T-helper 17 cell (primary cell): Measurements from ENCODE around the gene PACRG. TPM values are rescaled to one million over a fixed set of nuclear protein-coding genes. Genes with fewer than 3 reads are reported as not detected.
"Not testable (repeated sequence)": the region's sequence is repeated elsewhere in the genome, so short reads cannot be mapped to it uniquely, and the experiment has no call there.

Experiments
- ATAC-seq: fragments of 150-1000 bp; cut with Tn5 transposase; 2 replicates; pipeline ENCODE4 v1.10.0; 2021; ENCODE audit warnings: mild to moderate bottlenecking, moderate library complexity
- DNase-seq, 3 donors: peaks; one replicate each; pipeline versions ENCODE4 v3.0.0 to v3.0.0-alpha.2; 2020 to 2021
- H3K9me3 ChIP-seq: one replicate; pipeline ENCODE4 v1.7.0; 2013; ENCODE audit warnings: low read length, mild to moderate bottlenecking; ENCODE audit not compliant: control insufficient read depth, poor library complexity, severe bottlenecking
- H3K27ac Mint-ChIP-seq: one replicate; pipeline ENCODE4 v1.8.0; 2022; ENCODE audit warnings: mild to moderate bottlenecking, moderate library complexity, mixed read lengths
- H3K27me3 Mint-ChIP-seq: one replicate; pipeline ENCODE4 v1.8.0; 2022; ENCODE audit warnings: mixed read lengths
- H3K36me3 Mint-ChIP-seq: one replicate; pipeline ENCODE4 v1.8.0; 2022; ENCODE audit warnings: low read depth, mixed read lengths
- H3K4me1 Mint-ChIP-seq: one replicate; pipeline ENCODE4 v1.8.0; 2022; ENCODE audit warnings: mild to moderate bottlenecking, mixed read lengths
- H3K4me3 Mint-ChIP-seq: one replicate; pipeline ENCODE4 v1.8.0; 2022; ENCODE audit warnings: mild to moderate bottlenecking, moderate library complexity, mixed read lengths
- total RNA-seq, 4 donors: library from RNA in 2 of 4; stranded (reverse) in 2 of 4; gene quantifications; one replicate each; pipeline ENCODE4 v1.2.3 and lab custom pipeline; 2022 to 2026

PACRG gene
- total RNA-seq, 2 donors from 2014 or later: 1.6 to 2.0 TPM

- not testable (repeated sequence) for H3K27ac Mint-ChIP-seq, H3K4me3 Mint-ChIP-seq, H3K36me3 Mint-ChIP-seq, DNase-seq, ATAC-seq, H3K9me3 ChIP-seq, H3K4me1 Mint-ChIP-seq
- peaks cover 47% of the 10 kb centered on the region for H3K27me3 Mint-ChIP-seq
These were observed 589.2 kb downstream of the PACRG start for GRCh38 chr6:163316866-163317495.

GRCh38 chr6:163318071-163318786 is 590.5 kb downstream of the PACRG start:
- H3K4me3 Mint-ChIP-seq: no peak overlapping the region
- H3K36me3 Mint-ChIP-seq: no peaks in the 10 kb centered on the region
- no peaks in the 10 kb centered on the region for H3K9me3 ChIP-seq
- ATAC-seq (no peak), DNase-seq (no peak)
- H3K4me1 Mint-ChIP-seq: peaks cover 5% of the 10 kb centered on the region
- peaks cover 50% of the 10 kb centered on the region for H3K27me3 Mint-ChIP-seq
- no peak overlapping the region for H3K27ac Mint-ChIP-seq

- H3K9me3 ChIP-seq: no peaks in the 10 kb centered on the region
- Mint-ChIP-seq H3K27me3 (peaks cover 49% of the 10 kb centered on the region), H3K27ac (no peak overlapping the region), H3K4me3 (no peak overlapping the region), H3K4me1 (peaks cover 5% of the 10 kb centered on the region), H3K36me3 (no peaks in the 10 kb centered on the region)
- DNase-seq (no peak), ATAC-seq (no peak)
These were observed 592.0 kb downstream of the PACRG start for GRCh38 chr6:163319609-163320366.

DNA sequence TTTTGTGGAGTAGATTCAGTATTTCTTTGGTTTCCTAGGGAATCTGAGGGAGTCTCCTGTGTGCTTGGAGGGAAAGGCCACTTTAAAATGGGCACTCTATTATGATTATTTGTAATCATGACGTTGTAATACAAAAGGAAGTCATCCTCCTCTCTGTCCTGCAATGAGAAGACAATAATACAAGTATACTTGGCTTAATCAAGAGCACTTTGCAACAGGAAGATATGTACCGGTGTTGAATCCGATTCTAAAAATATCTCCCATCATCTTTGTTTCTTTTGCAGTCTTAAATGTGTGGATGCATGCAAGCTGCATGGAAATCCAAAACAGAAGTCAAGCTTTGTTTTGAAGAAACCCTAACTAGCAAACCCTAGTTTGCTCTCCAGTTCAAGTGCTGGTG is 592.6 kb downstream of the PACRG start:
- no peaks in the 10 kb centered on the region for H3K36me3 Mint-ChIP-seq
- ATAC-seq: no peak

DNA sequence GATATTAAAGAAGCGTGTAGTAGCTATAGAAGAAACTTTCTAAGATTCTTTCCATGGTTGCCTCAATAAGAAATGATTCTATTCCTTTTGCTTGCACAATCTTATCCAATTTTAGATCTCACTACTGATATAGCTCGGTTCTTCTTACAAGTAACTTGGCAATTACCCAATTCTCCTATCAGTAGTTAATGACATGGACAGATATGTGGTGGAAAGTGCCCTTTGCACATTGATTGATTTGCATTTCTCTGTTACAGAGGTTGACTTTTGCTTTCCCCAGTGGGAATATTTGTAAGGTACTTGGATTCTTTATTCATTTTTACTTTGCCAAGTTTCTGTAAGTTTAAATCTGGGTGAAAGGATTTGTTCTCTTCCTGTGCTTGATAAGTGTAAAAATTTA is 593.0 kb downstream of the PACRG start:
- Mint-ChIP-seq H3K27me3 (peaks cover 45% of the 10 kb centered on the region), H3K4me1 (peaks cover 5% of the 10 kb centered on the region), H3K4me3 (no peak overlapping the region), H3K36me3 (no peaks in the 10 kb centered on the region), H3K27ac (no peak overlapping the region)
- no peak for ATAC-seq
- H3K9me3 ChIP-seq: no peaks in the 10 kb centered on the region
- DNase-seq: no peak

More for the DNA sequence above, 592.6 kb downstream of the PACRG start:
- H3K4me1 Mint-ChIP-seq: peaks cover 5% of the 10 kb centered on the region
- no peaks in the 10 kb centered on the region for H3K9me3 ChIP-seq
- no peak overlapping the region for H3K4me3 Mint-ChIP-seq
- DNase-seq: no peak
- H3K27me3 Mint-ChIP-seq: peaks cover 49% of the 10 kb centered on the region
- no peak overlapping the region for H3K27ac Mint-ChIP-seq

GRCh38 chr6:163321717-163322116 is 593.9 kb downstream of the PACRG start:
- Mint-ChIP-seq H3K4me3 (no peak overlapping the region), H3K27me3 (peaks cover 42% of the 10 kb centered on the region), H3K27ac (no peak overlapping the region), H3K36me3 (no peaks in the 10 kb centered on the region), H3K4me1 (peaks cover 5% of the 10 kb centered on the region)
- no peaks in the 10 kb centered on the region for H3K9me3 ChIP-seq
- DNase-seq (no peak), ATAC-seq (no peak)

GRCh38 chr6:163323274-163323673 is 595.5 kb downstream of the PACRG start:
- no peaks in the 10 kb centered on the region for H3K9me3 ChIP-seq
- peaks cover 5% of the 10 kb centered on the region for H3K4me1 Mint-ChIP-seq
- no peak overlapping the region for H3K4me3 Mint-ChIP-seq
- ATAC-seq: no peak
- no peaks in the 10 kb centered on the region for H3K36me3 Mint-ChIP-seq
- no peak overlapping the region for H3K27ac Mint-ChIP-seq
- no peak for DNase-seq
- H3K27me3 Mint-ChIP-seq: peaks cover 40% of the 10 kb centered on the region

GRCh38 chr6:163323705-163324104 is 595.9 kb downstream of the PACRG start:
- no peak overlapping the region for H3K4me3 Mint-ChIP-seq
- peaks cover 35% of the 10 kb centered on the region for H3K27me3 Mint-ChIP-seq
- DNase-seq (no peak), ATAC-seq (no peak)
- no peak overlapping the region for H3K27ac Mint-ChIP-seq
- H3K4me1 Mint-ChIP-seq: peaks cover 5% of the 10 kb centered on the region
- H3K36me3 Mint-ChIP-seq: no peaks in the 10 kb centered on the region
- H3K9me3 ChIP-seq: no peaks in the 10 kb centered on the region

GRCh38 chr6:163324326-163324687 is 596.5 kb downstream of the PACRG start:
- Mint-ChIP-seq H3K36me3 (no peaks in the 10 kb centered on the region), H3K27me3 (peaks cover 32% of the 10 kb centered on the region), H3K4me1 (peaks cover 5% of the 10 kb centered on the region), H3K27ac (no peak overlapping the region), H3K4me3 (no peak overlapping the region)
- DNase-seq (no peak), ATAC-seq (no peak)
- H3K9me3 ChIP-seq: no peaks in the 10 kb centered on the region

GRCh38 chr6:163324688-163325389 is 597.1 kb downstream of the PACRG start:
- H3K9me3 ChIP-seq: no peaks in the 10 kb centered on the region
- peaks cover 32% of the 10 kb centered on the region for H3K27me3 Mint-ChIP-seq
- peaks cover 5% of the 10 kb centered on the region for H3K4me1 Mint-ChIP-seq
- H3K27ac Mint-ChIP-seq: no peak overlapping the region
- ATAC-seq (no peak), DNase-seq (no peak)
- H3K4me3 Mint-ChIP-seq: no peak overlapping the region
- H3K36me3 Mint-ChIP-seq: no peaks in the 10 kb centered on the region

DNA sequence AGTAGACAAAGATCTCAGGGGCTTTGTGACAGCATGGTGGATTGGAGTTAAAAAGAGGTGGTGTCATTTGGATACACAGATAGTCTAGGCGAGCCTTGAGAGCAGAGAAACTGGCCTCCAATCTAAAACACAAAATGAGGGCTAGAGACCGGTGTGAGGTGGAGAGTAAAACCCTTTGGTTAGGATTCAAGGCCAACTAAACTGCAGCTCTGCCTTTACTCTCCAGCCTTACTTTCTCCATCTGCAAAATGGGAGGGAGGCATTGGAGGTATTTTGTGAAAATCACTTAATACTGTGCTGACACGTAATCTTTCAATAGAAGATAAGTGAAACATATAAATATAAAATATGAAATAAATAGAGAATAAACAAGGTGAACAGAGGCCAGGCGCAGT is 597.6 kb downstream of the PACRG start:
- no peaks in the 10 kb centered on the region for H3K9me3 ChIP-seq
- Mint-ChIP-seq H3K27ac (no peak overlapping the region), H3K27me3 (peaks cover 32% of the 10 kb centered on the region), H3K36me3 (no peaks in the 10 kb centered on the region), H3K4me1 (no peaks in the 10 kb centered on the region), H3K4me3 (no peak overlapping the region)
- no peak for DNase-seq
- ATAC-seq: no peak

DNA sequence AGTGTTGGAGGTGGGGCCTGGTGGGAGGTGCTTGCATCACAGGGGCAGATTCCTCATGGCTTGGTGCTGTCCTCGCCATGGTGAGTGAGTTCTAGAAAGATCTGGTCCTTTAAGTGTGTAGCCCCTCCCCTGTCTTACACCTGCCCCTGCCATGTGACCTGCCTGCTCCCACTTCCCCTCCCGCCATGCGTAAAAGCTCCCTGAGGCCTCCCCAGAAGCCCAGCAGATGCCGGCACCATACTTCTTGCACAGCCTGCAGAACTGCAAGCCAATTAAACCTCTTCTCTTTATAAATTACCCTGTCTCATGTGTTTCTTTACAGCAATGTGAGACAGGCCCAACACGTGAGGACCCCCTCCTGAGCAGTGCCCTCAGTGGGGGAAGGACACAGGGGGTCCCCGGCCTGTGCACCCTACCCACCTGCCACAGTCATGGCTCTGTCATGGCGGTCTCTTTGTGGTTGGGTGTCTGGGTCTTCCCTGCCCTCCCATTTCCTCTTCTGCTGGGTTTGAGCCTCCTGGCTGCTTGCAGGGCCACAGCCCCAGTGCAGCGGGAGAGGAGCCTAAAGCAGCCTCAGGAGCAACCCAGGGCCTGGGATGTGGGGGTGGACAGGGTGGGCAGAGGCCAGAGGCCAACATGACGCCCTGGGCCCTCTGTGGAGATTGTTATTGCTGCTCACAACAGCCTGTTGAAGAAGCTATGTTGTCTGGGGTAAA is 599.5 kb downstream of the PACRG start:
- H3K36me3 Mint-ChIP-seq: no peaks in the 10 kb centered on the region
- ATAC-seq: no peak
- no peak for DNase-seq
- H3K4me1 Mint-ChIP-seq: no peaks in the 10 kb centered on the region
- H3K27me3 Mint-ChIP-seq: peaks cover 22% of the 10 kb centered on the region
- H3K9me3 ChIP-seq: no peaks in the 10 kb centered on the region
- H3K4me3 Mint-ChIP-seq: no peak overlapping the region
- no peak overlapping the region for H3K27ac Mint-ChIP-seq

DNA sequence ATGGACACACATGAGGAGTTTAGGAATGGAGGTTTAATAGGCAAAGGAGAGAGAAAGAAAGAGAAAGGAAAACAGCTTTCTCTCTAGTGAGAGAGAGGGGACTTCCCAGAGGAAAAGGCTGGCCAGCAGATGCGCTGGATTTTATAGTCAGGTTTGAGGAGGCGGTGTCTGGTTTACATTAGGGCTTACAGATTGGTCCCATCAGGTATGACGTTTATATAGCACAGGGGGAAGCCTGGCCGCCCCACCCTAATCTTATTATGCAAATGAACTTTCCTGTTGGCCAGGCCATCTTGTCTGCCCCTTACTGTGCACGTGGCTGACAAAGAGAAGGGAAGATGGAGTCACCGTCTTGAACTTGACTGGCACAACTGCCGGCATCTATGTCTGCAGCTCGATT is 600.1 kb downstream of the PACRG start:
- DNase-seq (no peak), ATAC-seq (no peak)
- H3K9me3 ChIP-seq: no peaks in the 10 kb centered on the region
- peaks cover 18% of the 10 kb centered on the region for H3K27me3 Mint-ChIP-seq
- no peak overlapping the region for H3K27ac Mint-ChIP-seq
- H3K4me3 Mint-ChIP-seq: no peak overlapping the region
- no peaks in the 10 kb centered on the region for H3K36me3 Mint-ChIP-seq
- H3K4me1 Mint-ChIP-seq: no peaks in the 10 kb centered on the region
